K562 (cell line): ENCODE measurements around the gene SLC9B1. TPM values are rescaled to one million over a fixed set of nuclear protein-coding genes. Genes with fewer than 3 reads are reported as not detected.

ENCODE experiments used
- ATAC-seq: fragments of 200-7000 bp; cut with Tn5 transposase; 3 replicates; pipeline ENCODE4 v1.9.1; 2020; ENCODE audit warnings: moderate library complexity
- BruUV-seq: library from RNA; stranded (reverse); fragments of 400-500 nt; replicated peaks from 2 replicates; lab custom pipeline; 2021; lab: Mats Ljungman, UMichigan
- CTCF ChIA-PET: fragments of 300-600 bp; formaldehyde crosslinking; extraction: SDS; loops from one replicate; lab custom pipeline; 2021; ENCODE audit warnings: low intra/inter-chr PET ratio; lab: Yijun Ruan, JAX
- POLR2A ChIA-PET: fragments of 300-600, 350-650 bp; sonication (Branson Sonifier 250); formaldehyde crosslinking; extraction: SDS; loops from one replicate; lab custom pipeline; 2021; ENCODE audit warnings: antibody characterized with exemption, inconsistent platforms; lab: Yijun Ruan, JAX
- DNase-seq, 4 experiments: peaks; one replicate each; pipeline versions ENCODE4 v3.0.0 to v3.0.0-alpha.2; 2011 to 2018; ENCODE audit warnings: low spot score in 3 of 4, mixed read lengths in 3 of 4; ENCODE audit errors: extremely low read depth in 1 of 4
- FAIRE-seq: peaks from 2 replicates; lab custom pipeline; 2011; peaks lifted over from hg19 to GRCh38; lab: Jason Lieb, UNC
- H2AFZ ChIP-seq: 2 replicates; pipeline ENCODE4 v1.6.0; 2011; ENCODE audit warnings: low read depth, low read length, control low read depth, inconsistent platforms
- H3K27ac ChIP-seq: fragments of 200-600 bp; 3 replicates; pipeline ENCODE4 v1.8.0; 2011; ENCODE audit warnings: low read depth, mild to moderate bottlenecking, control low read depth, inconsistent platforms, low read length, moderate library complexity, mixed read lengths; ENCODE audit errors: extremely low read depth
- H3K27me3 ChIP-seq, 2 experiments: fragments of 300-600 bp in 1 of 2; 2 replicates in 1 of 2; 3 replicates in 1 of 2; pipeline versions ENCODE4 v1.6.0 to v1.8.0; 2011; ENCODE audit warnings: inconsistent platforms in 2 of 2, low read length in 2 of 2, mild to moderate bottlenecking in 1 of 2, mixed read lengths in 1 of 2, moderate library complexity in 1 of 2; ENCODE audit not compliant: control insufficient read depth in 2 of 2, insufficient read depth in 2 of 2
- H3K36me3 ChIP-seq: fragments of 300-600 bp; 3 replicates; pipeline ENCODE4 v1.8.0; 2011; ENCODE audit warnings: mild to moderate bottlenecking, low read length, inconsistent platforms; ENCODE audit not compliant: control insufficient read depth, insufficient read depth
- H3K4me1 ChIP-seq, 2 experiments: fragments of 200-600 bp in 1 of 2; replicated peaks in 1 of 2; 2 replicates in 1 of 2; 3 replicates in 1 of 2; pipeline versions ENCODE4 v1.5.1 to v1.8.0; 2011; ENCODE audit warnings: inconsistent platforms in 2 of 2, low read length in 2 of 2, mild to moderate bottlenecking in 1 of 2, mixed read lengths in 1 of 2, moderate library complexity in 1 of 2; ENCODE audit not compliant: control insufficient read depth in 2 of 2, insufficient read depth in 2 of 2
- H3K4me2 ChIP-seq: 2 replicates; pipeline ENCODE4 v1.6.1; 2011; ENCODE audit warnings: low read length, control low read depth, inconsistent platforms, mixed read lengths; ENCODE audit not compliant: insufficient read depth
- H3K4me3 ChIP-seq: fragments of 200-600 bp; sonication (generic), shearing (Covaris generic); 2 replicates; pipeline ENCODE4 v1.5.1; 2016; ENCODE audit warnings: control low read depth, inconsistent platforms
- H3K79me2 ChIP-seq: fragments of 200-600 bp; 3 replicates; pipeline ENCODE4 v1.8.0; 2011; ENCODE audit warnings: low read length, inconsistent platforms; ENCODE audit not compliant: control insufficient read depth, insufficient read depth
- H3K9ac ChIP-seq, 2 experiments: 2 replicates each; pipeline versions ENCODE4 v1.6.0 to v1.6.1; 2011; ENCODE audit warnings: low read depth in 2 of 2, low read length in 2 of 2, control low read depth in 1 of 2, inconsistent platforms in 1 of 2, mild to moderate bottlenecking in 1 of 2, mixed read lengths in 1 of 2; ENCODE audit not compliant: insufficient read depth in 1 of 2
- H3K9me1 ChIP-seq: one replicate; pipeline ENCODE4 v1.6.0; 2011; ENCODE audit warnings: inconsistent platforms, mild to moderate bottlenecking, low read length, moderate library complexity; ENCODE audit not compliant: control insufficient read depth, insufficient read depth
- H3K9me3 ChIP-seq: replicated peaks from 2 replicates; pipeline ENCODE4 v1.5.1; 2011; ENCODE audit warnings: low read depth, low read length, inconsistent platforms; ENCODE audit not compliant: control insufficient read depth, insufficient read depth
- H4K20me1 ChIP-seq: replicated peaks from 2 replicates; pipeline ENCODE4 v1.6.1; 2011; ENCODE audit warnings: low read length, inconsistent platforms, mixed read lengths; ENCODE audit not compliant: control insufficient read depth, insufficient read depth
- AFF1 ChIP-seq, 2 experiments: fragments of 450-650 bp; IDR thresholded peaks; 2 replicates each; pipeline ENCODE4 v1.6.1; 2018; ENCODE audit warnings: mild to moderate bottlenecking in 2 of 2, low read depth in 1 of 2; ENCODE audit not compliant: partially characterized antibody in 2 of 2
- DNMT1 ChIP-seq: fragments of 450-650 bp; IDR thresholded peaks from 2 replicates; pipeline ENCODE4 v1.6.1; 2016; ENCODE audit warnings: antibody characterized with exemption, mild to moderate bottlenecking
- ETV6 ChIP-seq, 3 experiments: fragments of 150-350 bp in 1 of 3; sonication (generic) in 1 of 3; formaldehyde crosslinking in 1 of 3; IDR thresholded peaks; 2 replicates each; pipeline versions ENCODE4 v1.6.1 to v1.8.0; 2014 to 2022; ENCODE audit warnings: borderline replicate concordance in 2 of 3, low read depth in 2 of 3, antibody characterized with exemption in 1 of 3, low read length in 1 of 3, mild to moderate bottlenecking in 1 of 3, missing genetic modification reagents in 1 of 3
- FUS ChIP-seq: fragments of 200-400 bp; formaldehyde crosslinking; optimal IDR thresholded peaks from 2 replicates; pipeline ENCODE3; 2017; ENCODE audit warnings: low read depth, low read length
- POU5F1 ChIP-seq: fragments of 150-350 bp; IDR thresholded peaks from 2 replicates; pipeline ENCODE4 v1.6.1; 2014; ENCODE audit warnings: borderline replicate concordance, low read length, low read depth, mild to moderate bottlenecking; ENCODE audit not compliant: partially characterized antibody
- RBM22 ChIP-seq: fragments of 200-400 bp; formaldehyde crosslinking; IDR thresholded peaks from 2 replicates; pipeline ENCODE4 v1.6.1; 2018; ENCODE audit warnings: low read length, low read depth; ENCODE audit not compliant: poor library complexity, severe bottlenecking
- SMC3 ChIP-seq: conservative IDR thresholded peaks from 2 replicates; pipeline ENCODE4 v1.6.1; 2011; ENCODE audit warnings: low read depth, low read length, improper control_type of control experiment; ENCODE audit not compliant: insufficient read depth
- ZFX ChIP-seq: sonication (generic); formaldehyde crosslinking; IDR thresholded peaks from 2 replicates; pipeline ENCODE4 v1.8.0; 2022; ENCODE audit warnings: mild to moderate bottlenecking, missing genetic modification reagents, moderate library complexity
- ZNF79 ChIP-seq: fragments of 250-450 bp; sonication (Bioruptor Pico); IDR thresholded peaks from 2 replicates; pipeline ENCODE4 v1.4.0; 2020; ENCODE audit warnings: low read depth, mild to moderate bottlenecking, moderate library complexity
- WGBS: fragments of 100-300 bp; shearing (Covaris generic); methylation state at CpG from one replicate; pipeline ENCODE4 v1.1.6; 2016; ENCODE audit warnings: low coverage, mixed read lengths; ENCODE audit not compliant: insufficient coverage; ENCODE audit errors: missing lambda C conversion rate; 5-methylcytosine and 5-hydroxymethylcytosine counted together
- in situ Hi-C: fragments of 300-500 bp; cut with MboI; formaldehyde crosslinking; loops from 4 replicates; pipeline ENCODE4 v1.15.0; 2018; ENCODE audit warnings: inconsistent platforms, mixed read lengths
- intact Hi-C: fragments of 100-400 bp; cut with micrococcal nuclease; formaldehyde crosslinking; loops from 2 replicates; pipeline ENCODE4 v1.14.2; 2022
- polyA plus RNA-seq, 8 experiments: library from polyadenylated mRNA; depleted of rRNA in 4 of 8; stranded (reverse) in 5 of 8; unstranded in 3 of 8; fragments of >200 nt; fragmentation: Nextera tagmentation in 2 of 8; fragmentation: Illumina TruSeq in 1 of 8; extraction: Ambion mirVana in 2 of 8; extraction: Trizol in 1 of 8; gene quantifications; 2 replicates each; pipeline versions ENCODE4 v1.2.1 to v1.2.3, GENCODE V29; 2011 to 2014; ENCODE audit warnings: inconsistent platforms in 1 of 8, missing spikeins in 1 of 8
- total RNA-seq, 7 experiments: library from RNA; depleted of rRNA in 6 of 7; stranded (reverse); fragments of >200 nt in 6 of 7; fragmentation: Illumina TruSeq in 2 of 7; extraction: Trizol in 2 of 7; gene quantifications; 2 replicates each; pipeline versions ENCODE4 v1.2.1 to v1.2.3, GENCODE V29; 2011 to 2021; ENCODE audit warnings: low replicate concordance in 1 of 7
- TF ChIP-seq, protein P1 (sequence below): fragments of 450-650 bp; IDR thresholded peaks from 2 replicates; pipeline ENCODE4 v1.6.1; 2017; ENCODE audit warnings: mild to moderate bottlenecking, moderate library complexity

SLC9B1 gene
- total and polyA plus RNA-seq, 9 of the 15 experiments (the other 6 are each of a cell fraction or from before 2014, with no cell fraction given): 0.21 to 1.3 (median 0.51) TPM

GRCh38 chr4:102959496-102959895, 60.0 kb downstream of the SLC9B1 start:
- Histone ChIP-seq H3K9ac (no peak overlapping the region), H4K20me1 (no peaks in the 10 kb centered on the region), H3K36me3 (no peaks in the 10 kb centered on the region), H3K4me3 (no peak overlapping the region), H3K9me3 (no peaks in the 10 kb centered on the region), H3K27ac (no peak overlapping the region), H3K79me2 (no peaks in the 10 kb centered on the region), H3K4me2 (no peak overlapping the region), H3K27me3 (no peaks in the 10 kb centered on the region), H3K4me1 (no peaks in the 10 kb centered on the region), H3K9me1 (no peaks in the 10 kb centered on the region), H2AFZ (no peak overlapping the region)
- in situ Hi-C loops (no loop called here), intact Hi-C loops (no loop called here)
- DNase-seq: peak in 1 of 4 experiments; percentile 11
- TF ChIP-seq AFF1 (IDR thresholded peaks at IDR 0.05; ENCODE audit: low read depth in 1 of 2, partially characterized antibody in 2 of 2) (no peak), ETV6 (IDR thresholded peaks at IDR 0.05; ENCODE audit: borderline replicate concordance in 1 of 2, low read depth in 2 of 2, low read length in 1 of 2) (no peak), ETV6 (CRISPR knock-in tag; IDR thresholded peaks at IDR 0.05; ENCODE audit: borderline replicate concordance) (no peak), SMC3 (no peak), ZNF79 (no peak), DNMT1 (no peak), ZFX (CRISPR knock-in tag) (no peak), POU5F1 (no peak), RBM22 (no peak), FUS (no peak)
- TF ChIP-seq, protein P1, sequence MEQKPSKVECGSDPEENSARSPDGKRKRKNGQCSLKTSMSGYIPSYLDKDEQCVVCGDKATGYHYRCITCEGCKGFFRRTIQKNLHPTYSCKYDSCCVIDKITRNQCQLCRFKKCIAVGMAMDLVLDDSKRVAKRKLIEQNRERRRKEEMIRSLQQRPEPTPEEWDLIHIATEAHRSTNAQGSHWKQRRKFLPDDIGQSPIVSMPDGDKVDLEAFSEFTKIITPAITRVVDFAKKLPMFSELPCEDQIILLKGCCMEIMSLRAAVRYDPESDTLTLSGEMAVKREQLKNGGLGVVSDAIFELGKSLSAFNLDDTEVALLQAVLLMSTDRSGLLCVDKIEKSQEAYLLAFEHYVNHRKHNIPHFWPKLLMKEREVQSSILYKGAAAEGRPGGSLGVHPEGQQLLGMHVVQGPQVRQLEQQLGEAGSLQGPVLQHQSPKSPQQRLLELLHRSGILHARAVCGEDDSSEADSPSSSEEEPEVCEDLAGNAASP: no peak
- FAIRE-seq: no peak
- ChIA-PET POLR2A (no interaction called here), CTCF (no interaction called here)
- WGBS: 0% methylated on average over 3 of the region's 3 CpGs
- BruUV-seq: no TSS peak
- peak; percentile 65; the same call in 2 of the 3 replicates for ATAC-seq
